Endothelial cell of umbilical vein (primary cell): ENCODE data around the gene SMIM10L2A.
"Not testable (repeated sequence)": the region's sequence is repeated elsewhere in the genome, so short reads cannot be mapped to it uniquely, and the experiment has no call there.

Source experiments
- EZH2 ChIP-seq: IDR thresholded peaks from 2 replicates; pipeline ENCODE4 v1.6.1; 2012; ENCODE audit warnings: borderline replicate concordance, low read depth, mild to moderate bottlenecking, moderate library complexity, low read length, inconsistent platforms; ENCODE audit not compliant: severe bottlenecking
- JUN ChIP-seq: IDR thresholded peaks from 2 replicates; pipeline ENCODE4 v1.6.1; 2011; ENCODE audit warnings: borderline replicate concordance, low read depth; ENCODE audit not compliant: insufficient read length, insufficient read depth
- TF ChIP-seq, protein P1 (sequence below), 2 donors: IDR thresholded peaks; 1 replicate in 1 of 2; 2 replicates in 1 of 2; pipeline ENCODE4 v1.5.1; 2011; ENCODE audit warnings: low read length in 2 of 2, mild to moderate bottlenecking in 2 of 2, moderate library complexity in 2 of 2, control low read depth in 1 of 2, inconsistent platforms in 1 of 2, low read depth in 1 of 2; ENCODE audit not compliant: insufficient read depth in 1 of 2; ENCODE audit errors: extremely low read depth in 1 of 2

- not testable (repeated sequence) for TF ChIP-seq EZH2, JUN
- TF ChIP-seq, protein P1, sequence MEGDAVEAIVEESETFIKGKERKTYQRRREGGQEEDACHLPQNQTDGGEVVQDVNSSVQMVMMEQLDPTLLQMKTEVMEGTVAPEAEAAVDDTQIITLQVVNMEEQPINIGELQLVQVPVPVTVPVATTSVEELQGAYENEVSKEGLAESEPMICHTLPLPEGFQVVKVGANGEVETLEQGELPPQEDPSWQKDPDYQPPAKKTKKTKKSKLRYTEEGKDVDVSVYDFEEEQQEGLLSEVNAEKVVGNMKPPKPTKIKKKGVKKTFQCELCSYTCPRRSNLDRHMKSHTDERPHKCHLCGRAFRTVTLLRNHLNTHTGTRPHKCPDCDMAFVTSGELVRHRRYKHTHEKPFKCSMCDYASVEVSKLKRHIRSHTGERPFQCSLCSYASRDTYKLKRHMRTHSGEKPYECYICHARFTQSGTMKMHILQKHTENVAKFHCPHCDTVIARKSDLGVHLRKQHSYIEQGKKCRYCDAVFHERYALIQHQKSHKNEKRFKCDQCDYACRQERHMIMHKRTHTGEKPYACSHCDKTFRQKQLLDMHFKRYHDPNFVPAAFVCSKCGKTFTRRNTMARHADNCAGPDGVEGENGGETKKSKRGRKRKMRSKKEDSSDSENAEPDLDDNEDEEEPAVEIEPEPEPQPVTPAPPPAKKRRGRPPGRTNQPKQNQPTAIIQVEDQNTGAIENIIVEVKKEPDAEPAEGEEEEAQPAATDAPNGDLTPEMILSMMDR (IDR thresholded peaks at IDR 0.05; ENCODE audit: extremely low read depth in 1 of 2, insufficient read depth in 1 of 2, low read depth in 1 of 2, low read length in 2 of 2): not testable (repeated sequence)
Measured at GRCh38 chrX:135422810-135423168, 1.0 kb downstream of the SMIM10L2A start.
